K562 (cell line): ENCODE data around the gene UFC1. TPM values are rescaled to one million over a fixed set of nuclear protein-coding genes. Genes with fewer than 3 reads are reported as not detected.

ENCODE experiments used
- C11orf30 ChIP-seq: fragments of 450-650 bp; IDR thresholded peaks from 2 replicates; pipeline ENCODE4 v1.6.1; 2016; ENCODE audit warnings: low read depth, mild to moderate bottlenecking
- CAMTA2 ChIP-seq: fragments of 250-450 bp; sonication (Bioruptor Pico); conservative IDR thresholded peaks from 2 replicates; pipeline ENCODE4 v1.5.1; 2022
- CC2D1A ChIP-seq: fragments of 450-650 bp; IDR thresholded peaks from 2 replicates; pipeline ENCODE4 v1.6.1; 2017; ENCODE audit warnings: mild to moderate bottlenecking
- CREB3L1 ChIP-seq: fragments of 450-650 bp; IDR thresholded peaks from 2 replicates; pipeline ENCODE4 v1.6.1; 2014; ENCODE audit warnings: low read depth, mild to moderate bottlenecking, moderate library complexity, borderline replicate concordance
- EHMT2 ChIP-seq: fragments of 450-650 bp; IDR thresholded peaks from 2 replicates; pipeline ENCODE4 v1.6.1; 2018; ENCODE audit warnings: antibody characterized with exemption
- FUS ChIP-seq: fragments of 200-400 bp; formaldehyde crosslinking; optimal IDR thresholded peaks from 2 replicates; pipeline ENCODE3; 2017; ENCODE audit warnings: low read depth, low read length
- GABPA ChIP-seq: fragments of 200-800 bp; sonication (Bioruptor generic); conservative IDR thresholded peaks from 2 replicates; pipeline ENCODE4 v1.6.1; 2016; ENCODE audit warnings: low read depth, missing genetic modification characterization, missing compliant biosample characterization
- GABPB1 ChIP-seq: sonication (generic); formaldehyde crosslinking; IDR thresholded peaks from 2 replicates; pipeline ENCODE4 v1.8.0; 2022; ENCODE audit warnings: mild to moderate bottlenecking, missing genetic modification reagents
- KLF13 ChIP-seq: fragments of 450-650 bp; IDR thresholded peaks from 2 replicates; pipeline ENCODE4 v1.6.1; 2016; ENCODE audit warnings: missing genetic modification characterization, low read depth, mild to moderate bottlenecking, missing compliant biosample characterization, moderate library complexity, borderline replicate concordance
- MAX ChIP-seq: sonication (generic); formaldehyde crosslinking; IDR thresholded peaks from 2 replicates; pipeline ENCODE4 v1.9.0; 2022; ENCODE audit warnings: mild to moderate bottlenecking, missing genetic modification reagents
- NFIC ChIP-seq: fragments of 450-650 bp; IDR thresholded peaks from 2 replicates; pipeline ENCODE4 v1.6.1; 2017; ENCODE audit warnings: mild to moderate bottlenecking, inconsistent platforms
- TCF15 ChIP-seq: fragments of 250-450 bp; sonication (Bioruptor Pico); IDR thresholded peaks from 2 replicates; pipeline ENCODE4 v1.8.0; 2022; ENCODE audit warnings: moderate library complexity, mild to moderate bottlenecking, inconsistent platforms
- TCF7L2 ChIP-seq: fragments of 150-350 bp; IDR thresholded peaks from 2 replicates; pipeline ENCODE4 v1.6.1; 2016; ENCODE audit warnings: low read depth, mild to moderate bottlenecking, low read length, moderate library complexity
- TCFL5 ChIP-seq: fragments of 250-450 bp; sonication (Bioruptor Pico); conservative IDR thresholded peaks from 2 replicates; pipeline ENCODE4 v1.6.1; 2021; ENCODE audit warnings: mild to moderate bottlenecking, moderate library complexity, matching md5 sums
- THRA ChIP-seq: fragments of 450-650 bp; IDR thresholded peaks from 2 replicates; pipeline ENCODE4 v1.6.1; 2017; ENCODE audit warnings: mild to moderate bottlenecking, moderate library complexity
- THRAP3 ChIP-seq: fragments of 450-650 bp; IDR thresholded peaks from 2 replicates; pipeline ENCODE4 v1.6.1; 2016; ENCODE audit warnings: mild to moderate bottlenecking, inconsistent platforms, borderline replicate concordance
- ZNF512 ChIP-seq: IDR thresholded peaks from 2 replicates; pipeline ENCODE4 v1.6.1; 2016; ENCODE audit warnings: missing genetic modification characterization, missing compliant biosample characterization
- ZNF639 ChIP-seq, 2 experiments: fragments of 200-800 bp in 1 of 2; sonication (Bioruptor generic) in 1 of 2; sonication (generic) in 1 of 2; formaldehyde crosslinking in 1 of 2; IDR thresholded peaks in 1 of 2; conservative IDR thresholded peaks in 1 of 2; 2 replicates each; pipeline versions ENCODE4 v1.5.0 to v1.6.1; 2016 to 2020; ENCODE audit warnings: missing compliant biosample characterization in 1 of 2, missing genetic modification characterization in 1 of 2, missing genetic modification reagents in 1 of 2
- ZNF644 ChIP-seq: fragments of 200-800 bp; sonication (Bioruptor generic); IDR thresholded peaks from 2 replicates; pipeline ENCODE4 v1.6.1; 2016; ENCODE audit warnings: low read depth, missing genetic modification characterization, missing compliant biosample characterization
- polyA plus RNA-seq, 8 experiments: library from polyadenylated mRNA; depleted of rRNA in 4 of 8; stranded (reverse) in 5 of 8; unstranded in 3 of 8; fragments of >200 nt; fragmentation: Nextera tagmentation in 2 of 8; fragmentation: Illumina TruSeq in 1 of 8; extraction: Ambion mirVana in 2 of 8; extraction: Trizol in 1 of 8; gene quantifications; 2 replicates each; pipeline versions ENCODE4 v1.2.1 to v1.2.3, GENCODE V29; 2011 to 2014; ENCODE audit warnings: inconsistent platforms in 1 of 8, missing spikeins in 1 of 8
- total RNA-seq, 7 experiments: library from RNA; depleted of rRNA in 6 of 7; stranded (reverse); fragments of >200 nt in 6 of 7; fragmentation: Illumina TruSeq in 2 of 7; extraction: Trizol in 2 of 7; gene quantifications; 2 replicates each; pipeline versions ENCODE4 v1.2.1 to v1.2.3, GENCODE V29; 2011 to 2021; ENCODE audit warnings: low replicate concordance in 1 of 7

The UFC1 gene
- total and polyA plus RNA-seq, 9 of the 15 experiments (the other 6 are each of a cell fraction or from before 2014, with no cell fraction given) = 92.8 to 220 (median 161) TPM

GRCh38 chr1:161165742-161166668, 12.2 kb downstream of the UFC1 start, which contains the start of gene PPOX (continued):
- TF ChIP-seq ZNF644 = peak; percentile 82; the same call in 1 of the 2 replicates
- TF ChIP-seq NFIC = peak; percentile 93
- no peak for TF ChIP-seq TCFL5
- peak; percentile 51; the same call in 1 of the 2 replicates for TF ChIP-seq EHMT2
- no peak for TF ChIP-seq THRA
- peak in 1 of 2 experiments; percentile 88; a peak in 2 of 4 replicates for TF ChIP-seq ZNF639 (CRISPR knock-in tag; conservative IDR thresholded peaks at IDR 0.05 in 1 of 2, IDR thresholded peaks at IDR 0.05 in 1 of 2)
- peak; percentile 98 for TF ChIP-seq CC2D1A
- TF ChIP-seq FUS = no peak
- TF ChIP-seq TCF7L2 = no peak
- TF ChIP-seq CAMTA2 (CRISPR knock-in tag) = no peak
- peak; percentile 81; the same call in 1 of the 2 replicates for TF ChIP-seq CREB3L1
- TF ChIP-seq ZNF512 = no peak
- peak; percentile 37 for TF ChIP-seq GABPA (tag)
- peak; percentile 90 for TF ChIP-seq MAX
- TF ChIP-seq TCF15 (CRISPR knock-in tag) = no peak
- peak; percentile 74 for TF ChIP-seq C11orf30
- peak; percentile 68 for TF ChIP-seq GABPB1 (CRISPR knock-in tag)
- TF ChIP-seq KLF13 = 0 out of 2 replicates have a peak, but pooled peaks have one; percentile 77
- TF ChIP-seq THRAP3 = 0 out of 2 replicates have a peak, but pooled peaks have one; percentile 62
